BE2C (cell line): ENCODE data around the gene ARL5B.

Source experiments
- DNase-seq: peaks from one replicate; pipeline ENCODE4 v3.0.0-alpha.2; 2020
- H3K27me3 ChIP-seq: fragments of 250-450 bp; sonication (Bioruptor Pico); 2 replicates; pipeline ENCODE4 v1.5.1; 2020; ENCODE audit warnings: mild to moderate bottlenecking
- H3K36me3 ChIP-seq: fragments of 250-450 bp; sonication (Bioruptor Pico); 2 replicates; pipeline ENCODE4 v1.5.1; 2020; ENCODE audit warnings: mild to moderate bottlenecking
- H3K4me1 ChIP-seq: fragments of 250-450 bp; sonication (Bioruptor Pico); 2 replicates; pipeline ENCODE4 v1.5.1; 2020
- H3K4me3 ChIP-seq: 2 replicates; pipeline ENCODE4 v1.5.1; 2011; ENCODE audit warnings: low read depth, low read length
- H3K9me3 ChIP-seq: fragments of 250-450 bp; sonication (Bioruptor Pico); 2 replicates; pipeline ENCODE4 v1.5.1; 2020
- TF ChIP-seq, protein P1 (sequence below): IDR thresholded peaks from 2 replicates; pipeline ENCODE4 v1.5.1; 2012; ENCODE audit warnings: mild to moderate bottlenecking, low read depth, low read length

Gene ARL5B

DNA sequence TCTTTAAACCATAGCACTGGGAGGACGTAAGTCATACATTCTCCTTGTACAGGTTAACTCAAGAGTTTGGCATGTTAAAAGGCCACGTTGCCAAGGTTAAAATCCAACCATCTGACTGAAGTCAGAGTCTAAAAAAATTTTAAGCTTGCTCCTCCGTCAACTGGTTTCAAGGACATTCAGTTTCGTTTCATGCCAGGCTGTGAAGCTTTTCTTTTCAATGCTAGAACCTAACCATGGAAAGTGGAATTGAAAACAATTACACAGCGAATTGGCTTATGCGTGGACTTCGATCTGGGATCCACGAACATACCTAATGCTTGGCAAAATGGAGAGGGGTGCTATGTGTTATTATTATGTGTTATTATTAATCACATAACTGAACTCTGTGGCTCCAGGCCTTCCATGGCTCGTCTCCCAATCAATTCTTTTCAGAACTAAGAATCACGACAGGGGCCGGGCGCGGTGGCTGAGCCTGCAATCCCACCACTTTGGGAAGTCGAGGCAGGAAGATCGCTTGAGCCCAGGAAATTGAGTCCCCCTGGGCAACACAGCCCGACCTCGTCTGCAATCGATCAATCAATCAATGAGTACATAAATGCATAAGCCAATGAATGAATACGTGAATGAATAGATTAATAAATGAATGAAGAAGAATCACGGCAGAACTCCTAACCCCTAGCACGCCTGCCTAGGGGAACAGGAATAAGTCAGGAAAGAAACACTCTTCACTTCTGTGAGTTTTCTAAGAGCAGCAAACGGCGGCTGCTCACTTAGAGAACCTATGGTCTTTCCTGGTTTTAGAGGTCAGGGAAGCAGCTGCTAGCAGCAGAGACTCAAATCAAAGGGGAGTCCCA lies 733 bp upstream of the ARL5B start:
- no peaks in the 10 kb centered on the region for H3K27me3 ChIP-seq
- TF ChIP-seq, protein P1, sequence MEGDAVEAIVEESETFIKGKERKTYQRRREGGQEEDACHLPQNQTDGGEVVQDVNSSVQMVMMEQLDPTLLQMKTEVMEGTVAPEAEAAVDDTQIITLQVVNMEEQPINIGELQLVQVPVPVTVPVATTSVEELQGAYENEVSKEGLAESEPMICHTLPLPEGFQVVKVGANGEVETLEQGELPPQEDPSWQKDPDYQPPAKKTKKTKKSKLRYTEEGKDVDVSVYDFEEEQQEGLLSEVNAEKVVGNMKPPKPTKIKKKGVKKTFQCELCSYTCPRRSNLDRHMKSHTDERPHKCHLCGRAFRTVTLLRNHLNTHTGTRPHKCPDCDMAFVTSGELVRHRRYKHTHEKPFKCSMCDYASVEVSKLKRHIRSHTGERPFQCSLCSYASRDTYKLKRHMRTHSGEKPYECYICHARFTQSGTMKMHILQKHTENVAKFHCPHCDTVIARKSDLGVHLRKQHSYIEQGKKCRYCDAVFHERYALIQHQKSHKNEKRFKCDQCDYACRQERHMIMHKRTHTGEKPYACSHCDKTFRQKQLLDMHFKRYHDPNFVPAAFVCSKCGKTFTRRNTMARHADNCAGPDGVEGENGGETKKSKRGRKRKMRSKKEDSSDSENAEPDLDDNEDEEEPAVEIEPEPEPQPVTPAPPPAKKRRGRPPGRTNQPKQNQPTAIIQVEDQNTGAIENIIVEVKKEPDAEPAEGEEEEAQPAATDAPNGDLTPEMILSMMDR = no peak
- H3K36me3 ChIP-seq = no peaks in the 10 kb centered on the region
- peak overlapping the region; percentile 97 for H3K4me3 ChIP-seq
- H3K9me3 ChIP-seq = no peaks in the 10 kb centered on the region
- no peak for DNase-seq
- H3K4me1 ChIP-seq = no peaks in the 10 kb centered on the region

GRCh38 chr10:18659819-18660535 lies 746 bp downstream of the ARL5B start:
- Histone ChIP-seq H3K36me3 (no peaks in the 10 kb centered on the region), H3K27me3 (no peaks in the 10 kb centered on the region), H3K9me3 (no peaks in the 10 kb centered on the region), H3K4me1 (no peaks in the 10 kb centered on the region), H3K4me3 (peak overlapping the region; percentile 97)
- no peak for DNase-seq
- TF ChIP-seq, protein P1 = no peak

- Histone ChIP-seq H3K9me3 (no peaks in the 10 kb centered on the region), H3K4me1 (no peaks in the 10 kb centered on the region), H3K4me3 (peak overlapping the region; percentile 97), H3K36me3 (no peaks in the 10 kb centered on the region), H3K27me3 (no peaks in the 10 kb centered on the region)
- DNase-seq = no peak
- TF ChIP-seq, protein P1 = no peak
Measured at GRCh38 chr10:18660816-18661431, 1.7 kb downstream of the ARL5B start.

DNA sequence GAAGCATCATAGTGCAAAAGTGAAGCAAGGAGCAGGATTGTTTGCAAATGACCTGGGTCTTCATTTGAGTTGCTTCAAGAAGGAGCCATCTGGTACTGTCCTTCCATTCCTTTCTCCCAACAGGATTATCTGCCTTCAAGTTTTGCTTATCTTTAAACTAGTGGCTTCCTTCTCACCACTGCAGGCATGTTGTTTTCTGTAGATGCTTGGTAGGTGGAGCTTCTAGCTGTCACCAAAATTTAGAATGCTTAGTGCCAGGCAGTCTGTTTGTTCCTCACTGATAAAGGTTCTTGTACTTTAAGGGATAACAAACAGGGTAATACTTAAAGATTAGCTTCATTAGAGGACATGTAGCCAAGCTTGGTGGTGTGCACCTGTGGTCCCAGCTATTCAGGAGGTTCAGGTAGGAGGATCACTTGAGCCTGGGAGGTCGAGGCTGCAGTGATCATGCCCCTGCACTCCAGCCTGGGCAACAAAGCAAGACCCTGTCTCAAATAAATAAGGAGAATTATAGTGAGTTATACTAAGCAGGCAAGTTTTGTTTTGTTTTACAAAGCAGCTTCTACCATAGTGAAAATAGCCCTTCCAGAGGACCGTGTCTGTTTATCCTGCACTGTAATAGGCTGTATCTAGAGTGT lies 5.7 kb downstream of the ARL5B start:
- no peaks in the 10 kb centered on the region; the same call in 1 of the 2 replicates for H3K36me3 ChIP-seq
- no peak overlapping the region for H3K4me3 ChIP-seq
- no peaks in the 10 kb centered on the region for H3K27me3 ChIP-seq
- TF ChIP-seq, protein P1 = no peak
- H3K4me1 ChIP-seq = no peaks in the 10 kb centered on the region
- no peak for DNase-seq
- no peaks in the 10 kb centered on the region for H3K9me3 ChIP-seq

GRCh38 chr10:18665815-18666558 lies 6.8 kb downstream of the ARL5B start:
- DNase-seq = no peak

More at GRCh38 chr10:18665815-18666558, 6.8 kb downstream of the ARL5B start:
- Histone ChIP-seq H3K36me3 (no peaks in the 10 kb centered on the region; the same call in 1 of the 2 replicates), H3K4me3 (no peak overlapping the region), H3K9me3 (no peaks in the 10 kb centered on the region), H3K4me1 (no peaks in the 10 kb centered on the region), H3K27me3 (no peaks in the 10 kb centered on the region)
- TF ChIP-seq, protein P1 = no peak
